AG09319 (cell line): Measurements from ENCODE around the gene PRDM8.

Source experiments
- DNase-seq: peaks from one replicate; pipeline ENCODE4 v3.0.0-alpha.2; 2010; ENCODE audit warnings: low read depth; ENCODE audit errors: extremely low read depth
- TF ChIP-seq, protein P1 (sequence below): IDR thresholded peaks from 2 replicates; pipeline ENCODE4 v1.5.1; 2011; ENCODE audit warnings: low read depth, mild to moderate bottlenecking, inconsistent platforms, low read length, moderate library complexity

The PRDM8 gene

DNA sequence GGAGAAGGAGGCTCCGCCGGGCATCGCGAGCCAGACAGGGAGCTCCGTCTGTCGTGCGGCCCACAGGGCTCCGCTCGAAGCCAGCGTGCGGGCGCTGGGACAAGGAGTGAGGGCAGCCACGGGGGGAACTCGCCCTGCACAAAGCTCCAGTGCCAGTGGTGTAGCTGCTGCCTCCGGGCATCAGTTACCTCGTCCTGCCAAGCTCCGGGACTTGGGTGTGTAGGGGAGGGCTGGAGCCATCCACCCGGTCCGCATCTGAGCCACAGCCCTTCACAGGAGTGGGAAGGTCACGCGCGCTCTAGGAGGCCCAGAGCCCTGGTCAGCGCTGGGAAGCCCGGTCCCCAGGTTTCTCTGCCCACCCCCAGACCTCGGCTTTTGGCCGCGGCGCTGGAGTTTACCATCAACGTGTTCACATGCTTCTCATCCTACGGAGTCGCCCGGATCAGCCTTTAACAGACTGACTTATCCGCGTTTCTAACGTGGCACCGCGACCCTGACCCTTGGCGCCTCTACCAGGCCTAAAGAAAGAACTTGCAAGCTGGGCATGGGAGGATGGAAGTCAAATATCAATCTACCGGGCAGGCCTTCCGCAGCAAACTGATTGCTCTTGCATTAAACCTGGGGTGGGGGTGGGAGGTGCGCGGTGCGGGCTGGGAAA, 8.4 kb upstream of the PRDM8 start:
- TF ChIP-seq, protein P1, sequence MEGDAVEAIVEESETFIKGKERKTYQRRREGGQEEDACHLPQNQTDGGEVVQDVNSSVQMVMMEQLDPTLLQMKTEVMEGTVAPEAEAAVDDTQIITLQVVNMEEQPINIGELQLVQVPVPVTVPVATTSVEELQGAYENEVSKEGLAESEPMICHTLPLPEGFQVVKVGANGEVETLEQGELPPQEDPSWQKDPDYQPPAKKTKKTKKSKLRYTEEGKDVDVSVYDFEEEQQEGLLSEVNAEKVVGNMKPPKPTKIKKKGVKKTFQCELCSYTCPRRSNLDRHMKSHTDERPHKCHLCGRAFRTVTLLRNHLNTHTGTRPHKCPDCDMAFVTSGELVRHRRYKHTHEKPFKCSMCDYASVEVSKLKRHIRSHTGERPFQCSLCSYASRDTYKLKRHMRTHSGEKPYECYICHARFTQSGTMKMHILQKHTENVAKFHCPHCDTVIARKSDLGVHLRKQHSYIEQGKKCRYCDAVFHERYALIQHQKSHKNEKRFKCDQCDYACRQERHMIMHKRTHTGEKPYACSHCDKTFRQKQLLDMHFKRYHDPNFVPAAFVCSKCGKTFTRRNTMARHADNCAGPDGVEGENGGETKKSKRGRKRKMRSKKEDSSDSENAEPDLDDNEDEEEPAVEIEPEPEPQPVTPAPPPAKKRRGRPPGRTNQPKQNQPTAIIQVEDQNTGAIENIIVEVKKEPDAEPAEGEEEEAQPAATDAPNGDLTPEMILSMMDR, result no peak
- DNase-seq, result no peak

DNA sequence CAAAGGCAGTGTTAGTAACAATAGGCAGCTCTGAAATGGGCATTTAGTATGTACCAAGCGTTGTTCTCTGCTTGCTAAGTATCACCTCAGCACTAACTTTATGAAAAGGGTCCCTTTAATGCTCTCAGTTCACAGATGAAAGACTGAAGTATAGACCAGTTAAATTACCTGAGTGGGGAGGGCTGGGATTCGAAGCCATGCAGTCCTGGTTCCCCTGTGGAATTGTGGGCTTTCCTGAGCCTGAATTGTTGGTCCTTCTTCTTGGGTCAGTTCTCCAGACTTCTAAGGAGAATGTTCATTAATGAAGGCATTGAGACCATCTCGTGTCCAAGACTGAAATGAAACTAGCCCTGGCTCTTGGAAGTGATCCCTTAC, 7.7 kb upstream of the PRDM8 start:
- TF ChIP-seq, protein P1, result no peak
- no peak for DNase-seq

DNA sequence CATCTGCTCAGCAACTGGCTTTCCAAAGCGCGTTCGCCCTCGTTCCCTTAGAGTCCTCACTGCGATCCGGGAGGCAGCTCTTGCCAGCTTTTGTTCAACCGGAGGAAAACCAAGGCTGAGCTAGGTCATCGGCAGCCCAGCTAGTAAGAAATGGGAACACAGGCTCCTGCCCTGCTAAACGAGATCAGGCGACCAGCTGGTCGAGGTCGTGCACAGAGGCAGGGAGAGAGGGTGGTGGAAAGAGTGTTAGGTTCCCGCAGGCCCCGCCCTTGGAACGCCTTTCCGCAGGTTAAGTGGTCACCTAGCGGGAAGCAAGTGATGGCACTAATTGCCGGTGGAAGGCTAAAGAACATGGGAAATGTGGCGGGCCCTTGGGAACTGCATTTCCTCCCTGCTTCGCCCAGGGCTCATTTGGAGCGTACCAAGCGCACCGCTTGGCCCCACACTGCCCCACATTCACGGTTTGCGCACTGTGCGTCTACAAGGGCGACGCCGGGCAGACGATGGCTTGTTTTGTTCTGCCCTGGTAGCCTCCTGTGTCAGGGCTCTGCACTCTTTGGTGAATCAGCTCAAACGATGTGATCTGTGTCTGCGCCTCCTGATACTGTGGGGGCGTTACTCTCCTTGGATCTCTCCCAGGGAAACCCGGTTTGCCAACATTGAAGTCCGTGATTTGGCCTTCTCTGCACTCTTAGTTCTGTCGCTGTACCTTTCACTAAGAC, 7.2 kb upstream of the PRDM8 start:
- DNase-seq, result no peak
- TF ChIP-seq, protein P1, result no peak

DNA sequence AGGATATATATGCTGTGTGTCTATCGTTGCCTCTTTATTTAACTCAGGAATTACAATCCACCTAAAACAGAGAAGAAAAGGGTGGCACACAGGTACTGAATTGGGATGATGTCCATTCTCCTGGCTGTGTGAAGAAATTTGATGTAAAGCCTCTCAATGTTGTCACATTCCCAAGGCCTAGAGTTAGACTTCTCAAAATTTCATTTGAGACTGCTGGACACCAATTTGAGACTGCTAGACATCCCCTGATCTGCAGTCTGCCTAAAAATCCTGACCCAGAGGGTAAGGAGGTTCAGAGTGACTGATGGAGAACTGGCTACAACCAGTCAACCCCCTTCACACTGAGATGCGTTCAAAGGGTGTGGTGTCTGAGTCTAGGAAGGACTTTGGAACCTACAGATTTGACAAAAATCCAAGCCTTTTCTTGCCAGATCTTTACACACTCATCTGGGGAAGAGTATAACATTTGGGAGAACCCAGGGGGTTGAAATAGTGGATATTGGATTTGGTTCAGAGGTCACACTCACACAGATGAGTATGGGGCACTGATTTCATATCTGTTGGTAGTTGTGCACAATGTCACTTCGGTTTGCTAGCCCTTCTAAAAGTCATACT, 4.9 kb upstream of the PRDM8 start:
- no peak for DNase-seq
- TF ChIP-seq, protein P1, result no peak

DNA sequence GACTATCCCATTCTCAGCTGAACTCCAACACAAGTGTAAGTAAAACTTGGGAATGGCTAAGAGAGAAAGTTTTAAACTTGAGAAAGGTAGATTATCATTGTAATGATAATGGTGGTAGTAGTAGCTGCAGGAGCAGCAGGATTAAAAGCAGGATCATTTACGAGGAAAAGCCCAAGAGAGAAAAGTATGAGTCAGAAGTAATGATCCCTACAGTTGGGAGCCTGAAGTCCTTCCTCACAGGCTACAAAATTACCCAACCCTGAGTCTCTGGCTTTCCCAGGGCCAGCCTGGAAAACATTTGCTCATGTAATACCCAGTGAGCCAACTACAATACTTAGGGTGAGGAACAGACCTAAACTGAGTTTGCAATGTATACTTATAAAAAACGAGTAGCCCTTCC, 4.4 kb upstream of the PRDM8 start:
- TF ChIP-seq, protein P1, result no peak
- DNase-seq, result peak; percentile 60

DNA sequence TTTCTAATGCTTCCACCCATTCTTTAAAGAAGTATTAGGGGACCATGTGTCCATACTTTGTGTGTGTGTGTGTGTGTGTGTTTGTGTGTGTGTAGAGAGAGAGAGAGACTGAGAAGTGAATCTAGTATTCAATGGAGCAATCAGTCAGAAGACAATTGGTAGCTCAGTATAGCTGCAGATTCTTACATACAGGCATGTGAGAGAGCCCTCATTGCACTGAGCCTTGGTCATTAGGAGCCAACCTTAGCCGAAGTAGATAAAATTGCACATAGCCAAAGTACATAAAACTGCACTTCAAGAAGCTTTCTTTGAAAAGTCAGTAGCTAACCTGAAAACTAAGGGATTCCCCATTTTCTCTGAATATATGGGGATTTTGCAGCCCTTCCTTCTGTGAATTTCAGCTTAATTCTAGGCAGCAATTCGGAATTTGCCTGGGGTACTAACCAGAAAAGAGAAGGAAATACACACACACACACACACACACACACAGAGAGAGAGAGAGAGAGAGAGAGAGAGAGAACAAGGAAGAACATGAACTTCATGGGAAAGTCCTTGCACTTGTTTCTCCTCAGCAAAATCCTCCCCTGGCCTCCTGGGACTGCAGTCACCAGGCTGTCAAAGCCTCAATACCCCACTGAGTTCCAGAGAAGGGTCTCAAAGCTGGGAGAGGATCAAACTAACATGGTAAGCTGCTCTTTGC, 1.7 kb upstream of the PRDM8 start:
- DNase-seq, result no peak
- TF ChIP-seq, protein P1, result no peak
